RWPE1 (cell line): ENCODE data around the gene NT5DC3.
A peak's percentile ranks its signal among the peaks of the same experiment; 100 is the strongest.

Source experiments
- CTCF ChIA-PET: fragments of 350-600 bp; sonication (Branson Sonifier 250); formaldehyde crosslinking; extraction: SDS; loops from one replicate; lab custom pipeline; 2021; lab: Yijun Ruan, JAX
- POLR2A ChIA-PET: fragments of 400-600 bp; formaldehyde crosslinking; extraction: SDS; loops from one replicate; lab custom pipeline; 2020; ENCODE audit warnings: antibody characterized with exemption; ENCODE audit not compliant: low non-redundant PET; lab: Yijun Ruan, JAX
- DNase-seq: peaks from one replicate; pipeline ENCODE4 v3.0.0; 2012; ENCODE audit warnings: low spot score
- H3K27ac ChIP-seq: fragments of 450-650 bp; 2 replicates; pipeline ENCODE4 v1.5.1; 2017
- CTCF ChIP-seq: fragments of 450-650 bp; conservative IDR thresholded peaks from 2 replicates; pipeline ENCODE4 v1.5.1; 2017; ENCODE audit warnings: low read depth, mild to moderate bottlenecking

NT5DC3 gene

GRCh38 chr12:103768467-103769123, 72.4 kb downstream of the NT5DC3 start:
- peak overlapping the region; percentile 18; the same call in 1 of the 2 replicates for H3K27ac ChIP-seq
- ChIA-PET POLR2A (no interaction called here), CTCF (no interaction called here)
- TF ChIP-seq CTCF = no peak
- DNase-seq = no peak

- H3K27ac ChIP-seq = no peak overlapping the region
- DNase-seq = no peak
- CTCF ChIA-PET = no interaction called here
- POLR2A ChIA-PET = no interaction called here
- TF ChIP-seq CTCF = no peak
These were observed 75.0 kb downstream of the NT5DC3 start for GRCh38 chr12:103766028-103766427.

- H3K27ac ChIP-seq = no peak overlapping the region
- DNase-seq = no peak
- ChIA-PET CTCF (no interaction called here), POLR2A (no interaction called here)
- TF ChIP-seq CTCF = no peak
These were observed 75.7 kb downstream of the NT5DC3 start for GRCh38 chr12:103765322-103765721.

- TF ChIP-seq CTCF = no peak
- H3K27ac ChIP-seq = no peak overlapping the region
- ChIA-PET CTCF (no interaction called here), POLR2A (no interaction called here)
- no peak for DNase-seq
These were observed 78.6 kb downstream of the NT5DC3 start for GRCh38 chr12:103762473-103762872.

GRCh38 chr12:103758310-103759089, 82.5 kb downstream of the NT5DC3 start:
- peak overlapping the region; percentile 66 for H3K27ac ChIP-seq
- ChIA-PET CTCF (no interaction called here), POLR2A (no interaction called here)
- no peak for TF ChIP-seq CTCF
- DNase-seq = no peak

GRCh38 chr12:103757248-103757647, 83.8 kb downstream of the NT5DC3 start:
- TF ChIP-seq CTCF = no peak
- peak overlapping the region; percentile 66; the same call in 1 of the 2 replicates for H3K27ac ChIP-seq
- ChIA-PET CTCF (no interaction called here), POLR2A (no interaction called here)
- no peak for DNase-seq
